Measurements from ENCODE around the gene PPP6R1.
"Not testable (repeated sequence)": the region's sequence is repeated elsewhere in the genome, so short reads cannot be mapped to it uniquely, and the experiment has no call there.

The PPP6R1 gene

DNA sequence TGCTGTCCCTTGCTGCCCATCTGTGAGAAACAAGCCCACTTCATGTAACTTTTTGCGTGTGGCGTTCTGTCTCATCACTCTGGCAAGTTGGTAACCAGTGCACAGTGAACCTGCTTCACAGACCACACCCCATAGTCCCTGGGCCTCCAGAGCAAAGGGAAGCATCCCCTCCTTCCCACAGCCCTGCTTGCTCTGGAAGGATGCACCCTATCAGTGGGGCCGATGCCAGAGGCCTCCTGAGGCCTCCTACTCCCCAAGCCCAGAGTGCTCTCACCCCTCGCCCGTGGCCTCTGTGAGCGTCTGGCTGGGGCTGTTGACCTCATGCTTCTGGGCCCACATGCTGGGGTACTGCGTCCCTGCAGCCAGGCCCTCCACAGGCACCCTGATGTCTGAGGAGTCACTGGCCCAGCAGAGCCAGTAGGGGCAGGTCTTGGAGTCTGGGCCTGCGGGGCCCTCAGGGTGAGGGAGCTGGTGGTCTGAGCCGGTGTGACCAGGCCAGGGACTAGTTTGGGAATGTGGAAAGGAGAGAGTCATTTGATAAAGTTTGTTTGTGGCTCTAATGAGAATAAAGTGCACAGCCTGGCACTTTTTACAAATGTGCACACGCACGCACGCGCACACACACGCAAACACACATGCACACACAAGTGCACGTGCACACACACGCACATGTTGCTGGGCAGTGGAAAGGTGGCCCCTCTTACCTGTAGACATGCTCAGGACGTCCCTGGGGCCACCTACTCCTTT, 35.4 kb downstream of the PPP6R1 start:
- no peak for DNase-seq (ENCODE audit: low read depth, low spot score)

DNA sequence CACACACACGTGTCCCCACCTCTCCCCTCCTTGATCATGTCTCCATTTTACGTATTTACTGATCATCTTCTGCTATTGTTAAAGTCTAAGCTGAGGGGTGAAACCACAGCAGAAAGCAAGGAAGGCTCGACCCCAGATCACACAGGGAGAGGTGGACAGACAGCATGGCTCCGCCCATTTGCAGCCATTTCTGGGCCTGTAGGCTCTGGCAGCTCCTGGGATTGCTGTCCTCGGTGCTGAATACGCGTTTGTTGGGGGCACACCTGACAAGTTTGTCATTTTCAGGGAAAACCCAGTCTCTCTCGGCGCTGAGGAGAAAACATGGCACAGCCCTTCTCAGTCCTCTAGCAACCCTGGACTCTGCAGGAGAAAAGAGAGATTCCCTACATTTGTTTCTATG, 38.3 kb downstream of the PPP6R1 start:
- no peak for DNase-seq (ENCODE audit: low read depth, low spot score)

- DNase-seq (ENCODE audit: low read depth, low spot score): peak; percentile 93
These were observed 42.2 kb downstream of the PPP6R1 start for GRCh38 chr19:55216461-55217198.

- DNase-seq (ENCODE audit: low read depth, low spot score): no peak
These were observed 45.3 kb downstream of the PPP6R1 start for GRCh38 chr19:55213547-55213946.

DNA sequence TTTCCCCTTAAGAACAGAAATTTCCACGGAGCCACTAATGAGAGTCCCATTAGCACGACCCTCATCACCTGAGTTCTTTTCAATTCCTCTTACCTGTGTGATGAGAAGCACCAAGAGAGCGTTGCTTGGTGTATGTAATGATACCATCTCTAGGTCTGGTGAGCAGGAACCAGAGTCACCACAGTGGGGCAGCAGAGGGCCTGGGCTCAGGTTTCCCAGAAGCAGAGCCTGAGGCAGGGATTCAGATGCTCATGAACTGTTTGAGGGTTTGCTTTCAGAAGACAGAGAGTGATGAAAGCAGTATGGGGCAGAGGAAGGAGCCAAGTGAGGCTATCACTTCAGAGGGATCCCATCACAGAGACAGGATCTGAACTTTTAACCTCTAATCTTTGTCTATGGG, 46.4 kb downstream of the PPP6R1 start:
- no peak for DNase-seq (ENCODE audit: low read depth, low spot score)

DNA sequence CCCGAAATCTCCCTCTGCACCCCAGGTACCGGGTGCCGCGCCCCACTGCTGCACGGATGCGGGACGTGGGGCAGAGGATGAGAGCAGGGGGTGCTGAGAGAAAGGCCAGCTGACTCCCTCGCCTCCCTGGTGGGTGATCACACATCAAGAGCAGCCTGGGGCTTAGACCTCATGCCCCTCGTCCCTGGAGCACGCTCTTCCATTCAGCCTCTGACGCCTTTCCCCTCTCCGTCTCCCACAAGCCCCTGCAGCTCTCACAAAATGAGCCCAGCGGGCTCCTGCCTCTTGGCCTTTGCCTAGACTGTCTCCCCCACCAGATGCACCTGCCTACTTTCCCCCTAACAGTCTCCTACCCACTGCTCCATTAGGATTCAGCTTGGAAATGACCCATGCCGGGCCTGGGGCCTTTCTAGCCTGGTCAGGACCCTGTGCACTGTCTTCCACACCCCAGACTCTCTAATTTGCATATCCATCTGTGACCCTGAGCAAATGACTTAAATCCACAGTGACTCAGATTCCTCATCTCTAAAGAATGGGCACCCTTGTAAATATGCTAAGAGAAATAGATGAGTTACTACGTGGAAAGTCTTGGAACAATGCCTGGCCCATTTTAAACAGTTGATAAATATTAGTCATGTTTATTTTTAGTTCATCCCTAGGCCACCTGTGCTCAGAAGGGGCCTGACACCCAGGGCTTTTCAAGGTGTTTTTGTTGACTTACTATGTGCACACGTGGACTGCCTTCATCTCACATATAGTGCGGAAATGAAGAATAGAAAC, 48.9 kb downstream of the PPP6R1 start:
- no peak for DNase-seq (ENCODE audit: low read depth, low spot score)

DNA sequence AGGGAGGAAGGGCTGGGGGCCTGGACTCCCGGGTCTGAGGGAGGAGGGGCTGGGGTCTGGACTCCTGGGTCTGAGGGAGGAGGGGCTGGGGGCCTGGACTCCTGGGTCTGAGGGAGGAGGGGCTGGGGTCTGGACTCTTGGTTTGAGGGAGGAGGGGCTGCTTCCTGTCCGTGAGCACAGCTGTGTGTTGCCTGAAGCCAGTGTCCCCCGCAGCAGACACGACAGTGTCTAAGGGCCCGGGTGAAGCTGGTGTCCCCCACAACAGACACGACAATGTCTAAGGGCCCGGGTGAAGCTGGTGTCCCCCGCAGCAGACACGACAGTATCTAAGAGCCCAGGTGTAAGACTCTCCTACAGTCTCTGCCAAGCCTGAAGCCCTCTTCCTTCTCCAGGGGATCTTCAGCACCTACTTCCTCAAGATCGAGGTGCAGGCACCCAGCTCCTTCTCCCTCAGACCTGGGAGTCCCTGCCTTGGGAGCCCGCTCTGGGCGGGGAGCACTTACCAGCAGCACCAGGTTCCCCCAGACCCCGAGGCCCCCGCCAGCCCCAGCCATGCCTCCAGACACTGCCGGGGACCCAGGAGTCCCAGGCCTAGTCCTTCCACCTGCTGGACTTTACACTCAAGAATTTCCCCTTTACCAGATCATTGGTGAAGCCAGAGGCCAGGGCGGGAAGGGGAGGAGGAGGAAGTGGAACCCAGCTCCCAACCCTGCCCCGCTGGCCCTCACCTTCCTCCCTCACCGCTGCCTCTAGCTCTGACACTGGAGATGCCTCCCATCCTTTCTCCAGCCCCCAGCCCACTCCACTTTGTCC, 49.7 kb downstream of the PPP6R1 start, which contains the start of gene PTPRH:
TSS of gene PTPRH (minus strand) at position 622 of the 813 bp plus-strand sequence. CDS start at position 554, 68 bp downstream.
- DNase-seq (ENCODE audit: low read depth, low spot score): no peak

GRCh38 chr19:55206664-55207500, 51.9 kb downstream of the PPP6R1 start:
- DNase-seq (ENCODE audit: low read depth, low spot score): no peak

DNA sequence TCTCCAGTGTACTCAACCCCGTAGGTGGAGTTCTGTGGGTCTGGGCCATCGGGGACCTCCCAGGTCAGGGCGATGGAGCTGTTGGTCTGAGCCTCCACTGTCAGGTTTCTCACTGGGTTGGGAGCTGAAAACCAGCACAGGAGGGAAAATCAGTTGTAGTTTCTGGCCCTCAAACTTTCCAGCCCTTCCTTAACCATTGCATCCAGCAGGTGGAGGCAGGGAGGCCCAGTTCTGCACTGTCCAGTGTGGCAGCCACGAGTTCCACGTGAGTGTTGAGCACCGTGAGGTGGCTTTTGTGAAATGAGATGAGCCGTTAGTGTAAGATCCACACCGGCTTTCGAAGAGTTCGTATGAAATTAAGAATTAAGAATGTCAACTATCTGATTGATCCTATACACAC, 56.6 kb downstream of the PPP6R1 start:
- not testable (repeated sequence) for DNase-seq (ENCODE audit: low read depth, low spot score)

DNA sequence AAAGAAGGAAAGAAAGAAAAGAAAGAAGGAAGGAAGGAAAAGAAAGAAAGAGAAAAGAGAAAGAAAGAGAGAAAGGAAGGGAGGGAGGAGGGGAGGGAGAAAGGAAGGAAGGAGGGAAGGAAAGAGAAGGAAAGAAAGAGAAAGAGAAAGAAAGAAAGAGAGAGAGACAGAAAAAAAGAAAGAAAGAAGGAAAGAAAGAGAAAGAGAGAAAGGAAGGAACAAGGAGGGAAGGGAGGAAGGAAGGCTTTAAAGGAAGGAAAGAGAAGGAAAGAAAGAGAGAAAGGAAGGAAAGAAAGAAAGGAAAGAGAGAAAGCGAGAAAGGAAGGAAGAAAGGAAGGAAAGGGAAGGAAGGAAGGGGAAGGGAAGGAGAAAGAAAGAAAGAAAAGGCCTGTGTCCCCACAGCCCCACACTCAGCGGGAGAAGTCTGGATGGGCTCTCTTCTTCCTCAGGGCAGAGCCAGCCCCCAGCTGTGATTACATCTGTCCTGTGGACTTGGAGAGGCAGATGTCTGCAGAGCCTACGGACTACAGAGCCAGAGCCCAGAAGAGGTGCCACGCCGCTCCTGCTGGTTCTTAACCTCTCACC, 59.1 kb downstream of the PPP6R1 start:
- no peak for DNase-seq (ENCODE audit: low read depth, low spot score)

DNA sequence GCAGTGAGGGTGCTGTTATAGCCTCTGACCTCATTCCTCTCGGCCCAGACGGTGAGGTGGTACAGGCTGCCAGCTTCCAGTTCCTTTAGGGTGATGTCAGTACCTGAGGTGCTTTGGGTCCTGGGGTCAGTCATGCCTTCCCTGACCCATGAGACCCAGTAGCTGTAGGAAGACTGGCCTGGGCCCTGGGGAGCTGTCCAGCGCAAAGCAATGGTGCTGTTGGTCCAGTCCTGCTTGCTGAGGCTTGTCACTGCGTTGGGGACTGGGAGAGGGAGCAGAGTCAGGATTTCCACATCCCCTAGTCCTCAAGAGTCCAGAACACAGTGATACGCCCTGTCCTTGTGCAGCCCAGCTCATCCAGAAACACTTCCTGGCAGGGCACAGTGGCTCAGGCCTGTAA, 60.2 kb downstream of the PPP6R1 start:
- DNase-seq (ENCODE audit: low read depth, low spot score): no peak

- no peak for DNase-seq (ENCODE audit: low read depth, low spot score)
These were observed 61.3 kb downstream of the PPP6R1 start for GRCh38 chr19:55197528-55197927.

DNA sequence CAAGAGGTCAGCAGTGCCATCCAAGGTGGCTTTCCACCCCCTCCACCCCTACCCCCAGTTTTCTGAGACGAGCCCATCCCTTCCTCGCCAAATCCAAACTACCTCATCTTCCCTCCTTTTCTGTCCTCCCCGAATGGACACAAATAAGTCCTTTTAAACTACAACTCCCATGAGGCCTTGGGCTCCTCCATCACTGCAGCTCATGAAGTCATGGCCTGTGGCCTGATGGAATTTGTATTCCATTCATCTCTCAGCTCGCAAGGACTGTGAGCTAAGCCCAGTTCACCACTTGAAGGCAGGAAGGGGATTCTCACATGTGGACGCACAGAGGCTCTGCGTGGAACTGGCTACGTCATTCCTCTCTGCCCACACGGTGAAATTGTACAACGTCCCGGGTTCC, 62.0 kb downstream of the PPP6R1 start:
- no peak for DNase-seq (ENCODE audit: low read depth, low spot score)

DNA sequence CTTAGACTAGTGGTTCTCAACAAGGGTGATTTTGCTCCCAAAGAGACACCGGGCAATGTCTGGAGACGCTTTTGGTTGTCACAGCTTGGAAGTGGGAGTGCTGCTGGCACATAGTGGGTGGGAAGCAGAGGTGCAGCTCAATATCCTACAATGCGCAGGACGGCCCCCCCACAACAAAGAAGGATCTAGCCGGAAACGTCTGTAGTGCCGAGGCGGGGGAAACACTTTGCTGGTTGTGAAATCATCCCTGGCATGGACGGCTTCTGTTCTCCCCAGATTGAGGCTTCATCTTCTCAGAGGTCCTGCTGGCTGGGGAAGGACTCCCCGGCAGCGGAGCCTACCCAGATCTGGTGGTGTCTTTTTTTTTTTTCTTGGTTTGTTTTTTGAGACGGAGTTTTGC, 65.3 kb downstream of the PPP6R1 start:
- no peak for DNase-seq (ENCODE audit: low read depth, low spot score)

GRCh38 chr19:55189403-55189835, 69.4 kb downstream of the PPP6R1 start:
- no peak for DNase-seq (ENCODE audit: low read depth, low spot score)

- no peak for DNase-seq (ENCODE audit: low read depth, low spot score)
These were observed 70.2 kb downstream of the PPP6R1 start for GRCh38 chr19:55188625-55189024.

GRCh38 chr19:55186080-55186479, 72.7 kb downstream of the PPP6R1 start:
- no peak for DNase-seq (ENCODE audit: low read depth, low spot score)

DNA sequence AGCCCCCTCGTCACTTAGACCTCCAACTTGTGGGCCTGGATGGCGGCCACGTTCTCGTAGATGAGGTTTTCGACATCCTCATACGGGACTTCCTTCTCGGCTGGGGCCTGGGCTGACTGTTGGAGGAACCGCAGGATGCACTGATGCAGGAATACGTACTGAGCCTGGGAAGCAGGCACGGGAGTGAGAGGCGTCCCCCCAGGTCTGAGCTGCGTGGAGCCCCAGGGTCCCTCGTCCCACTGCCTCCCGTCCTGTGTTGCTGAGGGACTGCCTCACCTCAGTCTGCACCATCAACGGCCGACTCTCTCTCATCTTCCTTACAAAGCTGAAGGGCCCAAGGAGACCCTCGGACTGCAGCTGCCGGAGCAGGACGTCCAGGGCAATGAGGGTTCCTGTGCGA, 77.1 kb downstream of the PPP6R1 start:
- no peak for DNase-seq (ENCODE audit: low read depth, low spot score)

All from iPS DF 19.7 (cell line).